Activated naive CD4-positive, alpha-beta T cell treated with anti-CD3 and anti-CD28 coated beads, Interleukin-2, amount 50 U/mL, for 72 hours (primary cell): ENCODE data around the gene RASAL3. TPM values are rescaled to one million over a fixed set of nuclear protein-coding genes. Genes with fewer than 3 reads are reported as not detected.
"Not testable (repeated sequence)": the region's sequence is repeated elsewhere in the genome, so short reads cannot be mapped to it uniquely, and the experiment has no call there.

Source experiments
- ATAC-seq, 2 donors: fragments of 150-1000 bp; cut with Tn5 transposase; 2 replicates each; pipeline ENCODE4 v1.10.0; 2021; ENCODE audit warnings: mild to moderate bottlenecking in 2 of 2, moderate library complexity in 2 of 2
- DNase-seq, 2 donors: peaks; one replicate each; pipeline ENCODE4 v3.0.0; 2021 to 2022; ENCODE audit warnings: low spot score in 2 of 2
- H3K27ac Mint-ChIP-seq, 2 donors: one replicate each; pipeline ENCODE4 v1.8.0; 2022; ENCODE audit warnings: mild to moderate bottlenecking in 2 of 2, mixed read lengths in 2 of 2
- H3K36me3 Mint-ChIP-seq, 2 donors: one replicate each; pipeline ENCODE4 v1.8.0; 2022; ENCODE audit warnings: mixed read lengths in 2 of 2
- H3K9me3 Mint-ChIP-seq, 2 donors: one replicate each; pipeline ENCODE4 v1.8.0; 2022; ENCODE audit warnings: mixed read lengths in 2 of 2
- total RNA-seq, 2 donors: library from RNA; stranded (reverse); gene quantifications; one replicate each; pipeline ENCODE4 v1.2.3, GENCODE V29; 2022

Gene RASAL3
- total RNA-seq, 2 donors from 2014 or later = 64.5 to 101 TPM

GRCh38 chr19:15421136-15421695, 43.1 kb downstream of the RASAL3 start:
- no peak for ATAC-seq
- Mint-ChIP-seq H3K27ac (no peak overlapping the region), H3K9me3 (no peaks in the 10 kb centered on the region), H3K36me3 (peaks cover 31 to 48% of the 10 kb centered on the region in 2 donors)
- no peak for DNase-seq

- ATAC-seq = no peak
- Mint-ChIP-seq H3K36me3 (peaks cover 27 to 51% of the 10 kb centered on the region in 2 donors), H3K27ac (peak overlapping the region; percentile 72 to 94), H3K9me3 (no peaks in the 10 kb centered on the region)
- no peak for DNase-seq
These were observed 44.8 kb downstream of the RASAL3 start for GRCh38 chr19:15419413-15420025.

- DNase-seq = peak; percentile 98 to 99
- peak within 1 kb of the TSS; percentile 94 to 99 for H3K27ac Mint-ChIP-seq
- no peaks in the 10 kb centered on the region for H3K9me3 Mint-ChIP-seq
- ATAC-seq = peak; percentile 96 to 97
- H3K36me3 Mint-ChIP-seq = peaks cover 26 to 50% of the 10 kb centered on the region in 2 donors
These were observed 45.5 kb downstream of the RASAL3 start, which contains the start of gene AKAP8L for GRCh38 chr19:15418579-15419412. AKAP8L (minus strand) TSS chr19:15418988; CDS start chr19:15418923, 65 bp downstream.

- Mint-ChIP-seq H3K27ac (peak overlapping the region; percentile 94 to 99), H3K9me3 (no peaks in the 10 kb centered on the region), H3K36me3 (peaks cover 20 to 44% of the 10 kb centered on the region in 2 donors)
- DNase-seq (no peak), ATAC-seq (no peak)
These were observed 46.1 kb downstream of the RASAL3 start for GRCh38 chr19:15418231-15418578.

- ATAC-seq (no peak), DNase-seq (no peak)
- H3K9me3 Mint-ChIP-seq = no peaks in the 10 kb centered on the region
- peaks cover 15 to 39% of the 10 kb centered on the region in 2 donors for H3K36me3 Mint-ChIP-seq
- peak overlapping the region; percentile 94 to 99 for H3K27ac Mint-ChIP-seq
These were observed 46.6 kb downstream of the RASAL3 start for GRCh38 chr19:15417699-15418098.

- no peaks in the 10 kb centered on the region for H3K9me3 Mint-ChIP-seq
- peak overlapping the region in 1 of 2 donors; percentile 84 for H3K27ac Mint-ChIP-seq
- H3K36me3 Mint-ChIP-seq = peaks cover under 1 to 18% of the 10 kb centered on the region in 2 donors
- ATAC-seq (no peak), DNase-seq (no peak)
These were observed 51.5 kb downstream of the RASAL3 start for GRCh38 chr19:15412832-15413231.

GRCh38 chr19:15411351-15411750, 53.0 kb downstream of the RASAL3 start:
- H3K27ac Mint-ChIP-seq, ATAC-seq, H3K9me3 Mint-ChIP-seq, DNase-seq: not testable (repeated sequence)
- H3K36me3 Mint-ChIP-seq = peaks cover 0 to 10% of the 10 kb centered on the region in 2 donors

- Mint-ChIP-seq H3K36me3 (no peaks in the 10 kb centered on the region), H3K27ac (peak overlapping the region; percentile 39 to 87), H3K9me3 (no peaks in the 10 kb centered on the region)
- ATAC-seq = no peak
- no peak for DNase-seq
These were observed 59.5 kb downstream of the RASAL3 start for GRCh38 chr19:15404780-15405211.

GRCh38 chr19:15404097-15404779, 60.1 kb downstream of the RASAL3 start:
- no peak for ATAC-seq
- no peaks in the 10 kb centered on the region for H3K36me3 Mint-ChIP-seq
- H3K27ac Mint-ChIP-seq = peak overlapping the region; percentile 39 to 87

GRCh38 chr19:15403151-15403531, 61.2 kb downstream of the RASAL3 start:
- peak overlapping the region in 1 of 2 donors; percentile 92 for H3K27ac Mint-ChIP-seq
- ATAC-seq (no peak), DNase-seq (no peak)
- H3K36me3 Mint-ChIP-seq = peaks cover under 1% of the 10 kb centered on the region in 2 donors
- H3K9me3 Mint-ChIP-seq = no peaks in the 10 kb centered on the region

More at GRCh38 chr19:15404097-15404779, 60.1 kb downstream of the RASAL3 start:
- no peaks in the 10 kb centered on the region for H3K9me3 Mint-ChIP-seq
- DNase-seq = no peak

GRCh38 chr19:15402411-15403150, 61.8 kb downstream of the RASAL3 start:
- Mint-ChIP-seq H3K9me3 (no peaks in the 10 kb centered on the region), H3K36me3 (peaks cover 6% of the 10 kb centered on the region in 2 donors), H3K27ac (no peak overlapping the region)
- DNase-seq (no peak), ATAC-seq (no peak)

Other genes starting within 250 kb of the RASAL3 start
- gene EPHX3, start 232.1 kb downstream of the RASAL3 start, total RNA-seq = under 1 TPM in 1 of 2 donors, not detected in 1; 0.27 TPM
- 100 to 1,000 TPM; 108 to 114 TPM for gene BRD4, start 132.0 kb downstream of the RASAL3 start, total RNA-seq
- gene AKAP8, start 84.8 kb downstream of the RASAL3 start, total RNA-seq = 10 to 100 TPM; 41.1 to 51.4 TPM
- 100 to 1,000 TPM in 1 of 2 donors, 10 to 100 TPM in 1; 70.9 to 114 TPM for gene AKAP8L, start 45.6 kb downstream of the RASAL3 start, total RNA-seq
- gene WIZ, start 14.6 kb downstream of the RASAL3 start, total RNA-seq = 10 to 100 TPM; 18.4 to 19.8 TPM
- gene PGLYRP2, start 15.0 kb upstream of the RASAL3 start, total RNA-seq = under 1 TPM; 0.09 to 0.29 TPM
- under 1 TPM in 1 of 2 donors, not detected in 1; 0.72 TPM for gene CYP4F22, start 44.0 kb upstream of the RASAL3 start, total RNA-seq
- not detected for gene CYP4F8, start 150.7 kb upstream of the RASAL3 start, total RNA-seq
- under 1 TPM; 0.14 to 0.18 TPM for gene CYP4F3, start 176.4 kb upstream of the RASAL3 start, total RNA-seq
- under 1 TPM in 1 of 2 donors, not detected in 1; 0.32 TPM for gene CYP4F12, start 208.5 kb upstream of the RASAL3 start, total RNA-seq